HG03521 (cell line): ENCODE results near the gene HOXA7.

Source experiments
- ATAC-seq: cut with Tn5 transposase; IDR thresholded peaks from one replicate; pipeline ENCODE4 v1.9.1; 2021; ENCODE audit warnings: mild to moderate bottlenecking, moderate library complexity; ENCODE audit not compliant: unreplicated experiment

The HOXA7 gene

DNA sequence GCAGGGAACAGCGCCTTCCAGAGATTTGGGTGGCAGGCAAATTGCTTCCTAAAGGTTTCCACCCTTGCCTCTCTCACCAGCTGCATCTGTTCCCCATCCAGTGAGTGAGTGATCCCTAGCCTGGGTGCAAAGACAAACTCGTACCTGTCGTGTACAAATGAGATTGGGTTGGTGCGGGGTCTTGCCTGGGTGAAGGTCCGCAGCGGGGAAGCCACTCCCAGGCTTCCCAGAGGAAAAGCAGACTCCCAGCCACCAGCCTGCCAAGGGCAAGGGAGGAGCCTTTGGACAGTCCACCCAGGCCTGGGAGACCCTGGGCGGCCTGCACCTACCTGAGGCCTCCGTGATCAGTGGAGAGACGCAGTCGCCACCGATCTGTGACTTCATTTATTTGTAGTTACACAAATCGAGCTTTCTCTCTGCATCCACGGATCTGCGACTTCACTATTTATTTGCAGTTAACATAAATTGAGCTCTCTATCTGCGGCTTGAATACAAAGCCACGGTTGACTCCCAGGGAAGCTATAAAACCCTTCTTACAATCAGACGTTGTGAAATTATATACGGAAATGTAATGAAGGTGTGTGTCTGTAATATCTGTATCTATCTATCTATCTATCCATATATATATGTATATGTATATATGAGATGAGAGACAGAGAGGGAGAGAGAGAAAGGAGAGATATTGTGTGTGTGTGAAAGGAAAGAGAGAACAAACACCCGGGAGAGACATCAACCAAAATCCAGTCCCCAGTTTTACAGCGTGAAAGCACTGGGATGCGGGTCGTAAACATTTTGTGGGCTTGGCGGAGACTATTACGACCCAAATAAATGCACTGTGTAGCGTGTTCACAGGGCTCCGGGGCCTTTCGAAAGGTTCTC, 3.0 kb upstream of the HOXA7 start:
- ATAC-seq: no peak

DNA sequence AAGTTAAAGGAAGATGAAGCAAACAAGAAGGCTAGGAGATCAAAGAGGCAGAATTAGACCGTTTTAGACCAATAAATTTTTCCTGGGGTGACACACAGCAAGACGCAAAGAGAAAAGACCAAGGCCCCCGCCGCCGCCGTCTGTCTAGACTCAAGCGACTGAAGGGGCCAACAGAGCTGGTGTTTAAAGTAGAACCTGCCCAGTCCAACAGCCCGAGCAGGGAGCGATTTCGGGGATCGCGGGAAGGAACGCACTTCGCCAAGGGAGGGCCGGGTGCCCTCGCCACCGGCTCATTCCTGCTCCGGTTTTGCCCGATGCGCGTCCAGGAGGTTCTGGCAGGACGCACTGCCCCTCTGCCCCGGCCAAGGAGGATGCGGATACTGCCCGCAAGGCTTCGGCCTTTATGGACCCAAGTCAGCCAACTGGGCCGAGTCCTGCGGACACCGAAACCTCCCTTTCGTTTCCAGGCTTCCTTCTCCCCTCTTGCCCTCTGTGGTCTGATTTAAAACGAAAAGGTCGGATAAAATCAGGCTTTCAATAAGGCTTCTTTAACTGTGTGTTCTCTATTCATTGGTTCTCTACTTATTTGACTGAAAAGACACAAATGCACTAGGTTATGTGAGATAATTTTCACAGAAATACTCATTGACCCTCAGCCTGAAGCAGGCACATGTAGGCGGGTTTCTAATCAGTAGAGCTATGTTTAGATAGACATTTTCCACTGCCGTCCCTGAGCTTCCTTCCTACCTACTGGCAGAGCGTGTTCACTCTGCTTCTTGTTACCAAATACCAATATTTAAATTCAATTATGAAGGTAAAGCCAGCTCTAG, 2.2 kb upstream of the HOXA7 start:
- no peak for ATAC-seq

DNA sequence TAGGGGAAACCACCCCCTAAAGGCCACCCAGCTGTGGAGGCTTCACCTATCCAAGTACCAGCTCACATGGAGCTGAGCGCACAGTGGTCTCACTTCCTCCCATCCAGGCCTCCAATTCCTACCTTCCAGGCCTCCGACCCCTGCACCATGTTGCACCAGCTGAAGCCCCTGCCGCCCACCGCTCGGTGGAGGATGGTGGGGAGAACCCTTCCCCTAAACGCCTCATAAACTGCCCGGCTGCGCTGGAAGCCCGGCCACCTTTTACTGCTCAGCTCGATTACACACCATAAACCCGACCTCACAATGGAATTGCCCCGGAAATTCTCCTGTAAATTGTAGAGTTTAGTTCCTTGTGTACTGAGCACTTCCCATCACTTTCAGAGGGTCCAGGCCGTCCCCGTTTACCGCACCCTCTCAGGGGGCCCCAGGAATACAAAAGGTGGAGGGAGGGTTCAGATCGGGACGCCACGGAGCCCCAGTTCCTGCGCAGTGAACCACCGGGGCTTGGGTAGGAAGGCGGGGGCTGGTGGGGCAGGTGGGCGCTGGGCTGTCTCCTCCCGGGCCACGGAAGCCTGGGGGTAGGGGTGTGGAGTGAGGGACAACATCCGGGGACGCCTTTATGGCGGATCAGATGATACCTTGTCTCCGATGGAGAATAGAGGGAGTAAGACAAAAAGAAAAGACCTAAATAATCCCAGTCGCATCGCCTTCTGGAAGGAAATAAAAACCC, 1.4 kb upstream of the HOXA7 start:
- no peak for ATAC-seq

DNA sequence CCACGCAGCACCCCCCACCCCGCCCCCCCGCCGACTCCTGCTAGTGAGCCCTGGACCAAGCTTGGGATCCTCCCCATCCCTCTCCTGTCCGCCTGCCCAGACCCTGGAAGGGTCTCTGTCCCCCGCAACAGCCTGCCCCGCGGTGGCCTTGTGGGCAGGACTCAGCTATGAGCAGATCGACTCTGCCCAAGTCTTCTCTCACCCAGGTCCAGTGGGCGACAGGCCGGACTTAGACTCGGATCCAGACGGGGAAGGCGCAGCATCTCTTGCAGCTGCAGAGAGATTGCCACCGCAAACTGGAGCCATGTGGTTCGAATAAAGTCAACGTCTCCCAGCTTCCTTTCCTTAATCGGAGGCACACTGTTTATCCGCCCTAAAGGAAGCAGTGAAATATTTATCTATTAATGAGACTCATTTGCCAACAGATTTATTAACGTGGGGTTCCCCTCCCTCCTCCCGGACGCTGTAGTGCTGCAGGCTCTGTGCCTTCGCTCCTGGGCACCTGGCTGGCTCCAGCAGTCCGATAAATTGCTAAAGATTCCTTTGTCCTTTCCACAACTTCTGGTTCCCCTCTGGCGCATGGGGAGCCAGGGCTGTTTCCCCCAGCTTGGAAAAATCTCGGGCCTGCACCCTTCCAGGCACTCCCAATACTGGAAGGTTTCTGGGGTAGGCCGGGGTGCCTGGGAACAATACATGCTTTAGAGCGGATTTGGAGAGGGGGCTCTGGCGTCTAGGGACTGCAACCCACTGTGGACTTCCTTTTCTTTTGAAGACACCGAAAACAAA, 634 bp upstream of the HOXA7 start:
- ATAC-seq: no peak

DNA sequence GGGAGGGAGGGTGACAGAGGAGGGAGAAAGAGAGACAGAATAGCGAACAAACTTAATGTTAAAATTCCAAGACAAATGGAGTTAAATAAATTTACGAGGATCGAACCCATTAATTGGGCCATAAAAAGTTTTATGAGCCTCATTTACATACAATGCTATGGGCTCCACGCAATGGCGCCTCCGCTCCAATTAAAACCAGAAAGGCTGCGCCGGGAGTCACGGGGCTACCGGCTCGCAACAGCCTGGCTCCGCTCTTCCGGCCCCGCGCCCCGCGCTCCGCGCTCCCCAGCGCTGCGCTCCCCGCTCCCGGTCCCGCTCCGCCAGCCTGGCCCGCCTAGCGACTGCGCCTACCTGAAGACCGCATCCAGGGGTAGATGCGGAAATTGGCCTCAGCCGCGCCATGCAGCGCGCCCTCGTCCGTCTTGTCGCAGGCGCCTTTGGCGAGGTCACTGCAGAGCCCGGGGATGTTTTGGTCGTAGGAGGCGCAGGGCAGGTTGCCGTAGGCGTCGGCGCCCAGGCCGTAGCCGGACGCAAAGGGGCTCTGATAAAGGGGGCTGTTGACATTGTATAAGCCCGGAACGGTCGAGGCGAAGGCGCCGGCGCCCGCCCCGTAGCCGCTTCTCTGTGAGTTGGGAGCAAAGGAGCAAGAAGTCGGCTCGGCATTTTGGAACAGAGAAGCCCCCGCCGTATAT, 513 bp downstream of the HOXA7 start:
- no peak for ATAC-seq

DNA sequence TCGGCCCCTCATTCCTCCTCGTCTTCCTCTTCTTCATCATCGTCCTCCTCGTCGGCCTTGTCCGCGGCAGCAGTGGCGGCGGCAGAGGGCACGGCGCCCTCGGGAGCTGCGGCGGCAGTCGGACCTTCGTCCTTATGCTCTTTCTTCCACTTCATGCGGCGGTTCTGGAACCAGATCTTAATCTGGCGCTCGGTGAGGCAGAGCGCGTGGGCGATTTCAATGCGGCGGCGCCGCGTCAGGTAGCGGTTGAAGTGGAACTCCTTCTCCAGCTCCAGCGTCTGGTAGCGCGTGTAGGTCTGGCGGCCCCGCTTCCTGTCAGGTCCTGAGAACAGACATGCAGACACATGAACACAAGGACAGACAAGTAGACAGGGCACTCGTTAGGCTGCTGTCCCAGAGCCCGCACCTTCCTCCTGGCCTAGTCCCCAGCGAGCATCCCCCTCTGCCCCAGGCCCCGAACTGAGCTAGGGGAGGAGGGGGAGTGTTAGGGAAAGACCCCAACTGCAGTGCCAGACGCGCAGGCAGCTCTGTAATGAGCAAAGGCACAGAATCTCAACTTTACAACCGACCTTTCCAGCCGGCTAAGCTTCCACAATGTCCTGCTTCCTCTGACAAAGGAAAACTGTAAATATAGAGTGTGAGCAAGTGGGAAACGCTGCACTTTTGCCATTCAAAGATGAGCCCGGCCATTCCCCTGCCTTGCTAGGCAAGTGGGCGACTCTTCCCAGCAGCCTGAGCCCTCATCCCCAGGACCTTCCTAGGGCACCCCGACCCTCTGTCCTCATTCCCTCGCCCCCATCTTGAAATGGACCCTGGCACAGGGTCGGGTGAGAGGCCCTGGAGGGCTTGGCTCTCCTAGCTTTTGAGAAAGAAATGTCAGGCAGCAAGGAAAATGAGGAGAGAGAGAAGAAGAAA, 1.3 kb downstream of the HOXA7 start:
- no peak for ATAC-seq

DNA sequence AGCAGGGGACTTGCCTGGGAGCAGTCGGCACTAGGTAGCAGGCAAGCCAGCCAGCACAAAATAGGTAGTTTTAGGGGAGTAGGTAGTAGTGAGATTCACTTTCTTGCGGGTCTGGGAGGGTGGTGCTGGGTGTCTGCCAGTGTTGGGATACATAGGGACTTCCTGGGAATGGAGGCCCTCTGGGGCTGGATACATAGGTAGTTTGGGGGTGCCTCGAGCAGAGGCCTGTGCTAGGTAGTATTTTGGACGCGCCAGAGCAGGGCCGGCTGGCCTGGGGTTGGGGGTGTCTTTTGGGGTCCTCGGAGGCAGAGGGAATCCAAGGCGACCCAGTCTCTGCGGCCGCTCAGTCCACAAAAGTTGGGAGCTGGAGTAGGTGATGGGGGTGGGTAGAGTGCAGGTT, 2.1 kb downstream of the HOXA7 start:
- no peak for ATAC-seq

DNA sequence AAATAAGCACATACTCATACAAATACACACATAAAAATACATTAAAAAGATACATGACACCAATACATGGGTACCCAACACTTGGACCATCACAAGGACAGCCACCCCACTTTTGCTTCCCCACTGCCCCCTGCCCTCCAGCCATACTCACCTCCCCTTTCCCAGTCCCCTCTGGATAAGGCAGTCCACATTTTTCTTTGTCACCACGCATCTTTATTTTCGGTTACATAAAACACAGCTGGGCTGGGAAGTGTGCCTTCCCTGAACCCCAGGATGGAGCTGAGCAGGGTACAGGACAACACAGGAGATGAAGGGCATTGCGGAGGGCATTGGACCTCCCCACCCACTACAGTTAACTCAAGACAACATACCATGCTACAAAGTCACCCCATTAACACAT, 2.9 kb downstream of the HOXA7 start:
- no peak for ATAC-seq

DNA sequence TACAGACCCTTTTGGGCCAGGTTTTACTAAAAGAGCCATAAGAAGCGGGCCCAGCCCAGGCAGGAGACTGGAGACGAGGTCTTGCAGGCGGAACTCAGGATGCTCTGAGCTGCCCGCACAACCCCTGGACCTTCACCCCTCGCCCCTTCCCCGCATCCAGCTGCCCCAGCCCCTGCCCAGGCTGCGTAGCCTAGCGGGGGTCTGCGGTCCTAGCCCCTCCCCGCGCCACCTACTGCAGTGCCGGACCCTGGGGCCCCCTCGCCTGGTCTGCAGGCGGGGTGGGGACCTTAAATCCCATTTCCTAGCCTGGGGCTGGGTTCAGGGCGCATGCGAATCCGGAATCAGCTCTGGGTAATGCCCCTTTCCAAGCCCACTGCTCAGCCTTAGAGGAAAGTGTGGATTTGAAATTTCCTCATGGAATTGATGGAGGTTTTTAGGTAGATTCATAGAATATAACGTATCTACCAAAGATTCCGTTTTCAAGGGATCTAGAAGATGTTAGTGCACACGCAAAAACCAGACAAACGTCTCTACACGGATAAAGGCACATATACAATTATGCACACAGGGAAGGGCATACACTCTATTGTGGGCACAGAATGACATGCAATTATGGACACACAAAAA, 3.5 kb downstream of the HOXA7 start:
- no peak for ATAC-seq

DNA sequence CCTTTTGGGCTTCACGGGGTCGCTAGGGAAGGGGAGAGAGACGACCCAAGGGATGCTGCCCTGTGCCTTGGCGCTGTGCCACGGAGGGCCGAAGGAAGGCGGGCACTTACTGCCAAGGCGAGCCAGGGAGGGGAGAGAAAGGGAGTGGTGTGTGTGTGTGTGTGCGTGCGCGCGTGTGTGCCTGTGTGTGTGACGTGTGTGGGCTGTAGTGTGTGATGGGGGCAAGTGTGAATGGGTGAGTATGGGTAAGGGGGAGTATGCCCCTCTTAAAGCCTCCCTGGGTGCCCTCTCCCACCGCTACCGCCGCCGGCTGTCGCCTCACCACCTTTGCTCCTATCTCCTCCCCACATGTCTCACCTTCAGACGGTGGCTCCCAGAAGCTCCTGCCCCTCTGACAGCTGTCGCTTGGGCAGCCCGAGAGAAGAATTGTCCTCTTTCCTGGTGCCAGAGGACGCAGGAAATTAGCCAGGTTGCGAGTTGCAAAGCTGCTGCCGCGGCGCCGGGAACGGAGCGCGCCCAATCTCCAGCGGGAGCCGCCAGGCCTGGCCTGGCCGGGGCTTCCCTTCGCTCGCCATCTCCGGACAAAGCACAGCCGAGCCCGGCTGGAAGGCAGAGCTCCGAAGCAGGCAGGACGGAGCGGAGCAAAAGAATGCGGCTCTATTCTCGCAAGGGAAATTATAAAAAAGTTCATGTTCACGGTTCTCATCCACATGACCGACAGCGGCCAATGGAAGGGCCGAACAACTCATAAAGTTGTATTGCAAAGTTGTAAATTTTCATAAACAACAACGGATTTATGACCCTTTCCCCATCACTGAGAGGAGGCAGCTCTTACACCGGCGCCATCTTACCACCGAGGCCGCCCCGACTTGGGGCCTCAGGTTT, 4.3 kb downstream of the HOXA7 start, which contains the start of gene HOXA3:
Gene HOXA3 (minus strand): TSS at position 653 of the 885 bp plus-strand sequence. CDS start 41,943 bp downstream, outside the sequence.
- ATAC-seq: no peak

DNA sequence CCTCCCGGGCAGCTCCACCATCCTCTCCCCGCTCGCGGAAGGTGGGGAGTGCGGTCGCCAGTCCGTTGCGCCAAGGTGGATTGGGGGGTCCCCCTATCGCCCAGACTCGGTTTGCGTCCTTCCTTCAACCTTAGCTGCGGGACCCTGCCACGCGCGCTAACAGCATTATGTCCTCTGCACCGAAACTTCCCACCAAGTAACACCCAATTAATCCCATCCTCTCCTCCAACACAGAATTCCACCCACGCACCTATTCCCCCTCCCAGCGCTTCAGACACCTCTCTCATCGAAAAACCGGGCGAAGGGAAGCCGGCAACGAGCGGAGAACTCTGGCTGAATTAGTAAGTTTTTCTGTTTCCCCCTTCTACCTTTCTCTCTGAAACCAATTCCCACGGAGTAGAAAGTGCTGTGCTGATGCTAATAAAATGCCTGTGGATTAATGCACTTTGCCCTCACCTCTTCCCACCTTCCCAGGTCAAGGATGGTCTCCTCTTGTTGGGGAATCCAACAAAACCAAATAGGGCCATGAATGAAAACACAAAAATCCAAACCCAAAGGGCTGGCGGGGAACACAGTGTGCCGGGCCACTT, 5.0 kb downstream of the HOXA7 start:
- ATAC-seq: no peak

DNA sequence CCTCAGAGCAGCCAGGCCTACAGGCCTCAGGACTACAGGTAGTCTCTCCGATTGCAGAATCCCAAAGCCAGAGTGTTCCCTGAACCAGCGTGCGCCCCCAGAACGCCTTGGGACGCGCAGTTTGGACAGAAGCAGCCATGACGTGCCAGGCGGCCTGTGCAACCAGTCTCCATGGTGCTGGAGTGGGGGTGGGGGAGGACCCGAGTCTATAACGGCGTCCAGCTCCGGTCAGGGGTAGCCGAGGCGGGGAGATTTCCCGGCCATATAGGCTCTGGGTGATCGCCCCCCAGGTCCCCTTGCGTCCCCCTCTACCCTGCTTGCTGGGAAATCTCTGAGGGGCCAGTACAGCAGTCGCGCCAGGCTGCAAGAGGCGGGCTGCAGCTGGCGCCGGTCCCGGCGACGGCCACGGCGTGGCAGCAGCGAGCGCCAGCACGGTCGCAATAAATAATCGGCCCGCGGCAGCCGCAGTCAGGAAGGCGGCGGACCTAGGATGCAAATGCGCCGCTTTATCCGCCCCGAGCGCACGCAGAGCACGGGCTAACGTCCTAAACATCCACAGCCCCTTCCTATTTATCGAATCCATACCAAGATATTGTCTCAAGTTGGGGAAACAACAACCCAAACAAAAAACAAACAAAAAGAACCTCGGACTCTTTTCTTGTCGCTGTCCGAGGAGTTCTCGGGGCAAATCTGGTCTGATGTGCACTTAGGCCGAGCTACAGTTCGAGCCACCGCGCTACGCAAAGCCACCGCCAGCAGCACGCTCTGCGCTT, 5.7 kb downstream of the HOXA7 start:
- ATAC-seq: peak; percentile 73

DNA sequence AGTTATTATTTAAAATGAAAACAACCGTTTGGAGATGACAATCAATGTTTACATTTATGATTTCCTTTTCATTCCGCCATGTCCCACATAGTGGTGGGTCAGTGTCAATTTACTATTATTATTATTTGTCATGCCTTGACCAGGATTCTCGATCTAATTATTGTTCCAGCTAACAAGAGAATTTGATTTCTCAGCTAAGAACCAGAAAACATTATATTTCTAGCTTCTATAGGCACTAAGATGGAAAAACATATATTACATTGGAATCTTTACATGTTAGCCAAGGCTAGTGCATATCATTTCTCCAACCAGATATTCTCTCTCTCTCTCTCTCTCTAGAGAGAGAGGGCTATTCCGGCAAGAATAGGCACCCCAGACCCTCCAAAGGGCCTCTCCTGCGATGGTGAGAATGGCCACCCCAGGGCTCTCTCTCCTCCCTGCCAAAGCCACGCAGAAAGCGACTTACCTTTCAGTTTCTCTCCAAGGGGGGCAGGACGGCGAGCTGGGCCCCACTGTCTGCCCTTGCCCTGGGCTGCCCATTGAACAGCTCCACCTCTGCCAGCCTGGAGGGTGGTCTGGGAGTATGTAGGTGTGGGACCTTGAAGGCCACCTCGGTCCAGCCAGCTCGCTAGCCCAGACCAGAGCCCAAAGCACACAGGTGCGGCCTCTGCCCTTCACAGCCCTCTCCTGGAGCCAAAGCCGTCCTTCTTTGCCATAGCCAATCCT, 6.5 kb downstream of the HOXA7 start:
- ATAC-seq: no peak

DNA sequence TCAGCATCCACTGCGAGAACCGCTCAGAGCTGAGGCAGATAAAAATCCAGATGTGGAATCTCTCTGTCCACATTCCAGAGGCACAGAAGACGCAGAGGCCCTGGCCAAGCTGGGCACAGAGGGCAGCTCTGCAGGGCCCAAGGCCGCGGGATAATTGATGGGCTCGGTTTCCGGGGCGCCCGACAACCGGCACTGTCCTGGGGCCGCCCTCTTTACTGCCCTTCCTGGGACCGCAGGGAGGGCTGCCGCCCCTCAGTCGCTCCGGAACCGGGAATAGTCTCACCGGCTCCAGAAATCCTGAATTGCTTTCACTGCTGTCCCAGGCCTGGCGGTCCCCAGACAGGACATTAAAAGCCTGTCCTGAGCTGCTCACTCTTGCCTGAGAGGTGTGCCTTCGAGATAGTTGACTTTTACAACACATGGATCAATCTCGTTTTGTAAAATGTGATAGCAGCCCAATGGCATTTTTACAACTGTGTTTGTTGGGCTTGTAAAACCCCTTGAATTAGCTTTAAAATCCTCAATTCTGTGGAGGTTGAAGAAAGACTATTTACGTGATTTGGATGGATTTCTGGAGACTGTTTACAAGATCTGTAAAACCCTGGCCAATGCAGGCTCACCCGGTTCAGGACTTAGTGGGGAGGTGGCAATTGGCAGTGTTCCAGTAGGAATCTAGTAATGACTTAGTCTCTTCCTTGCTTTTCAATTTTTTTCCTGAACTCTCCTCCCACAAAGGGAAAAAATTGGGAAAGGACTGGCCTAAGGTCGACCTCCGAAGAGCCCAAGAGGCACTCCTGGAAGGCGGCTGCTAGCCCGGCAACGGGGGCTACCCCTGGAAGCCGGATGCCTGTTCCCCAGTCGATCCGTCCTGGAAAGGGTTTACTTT, 7.5 kb downstream of the HOXA7 start:
- no peak for ATAC-seq
